HG02763 (cell line): ENCODE measurements around the gene HYCC1.

Source experiments
- ATAC-seq: cut with Tn5 transposase; IDR thresholded peaks from one replicate; pipeline ENCODE4 v1.9.1; 2021; ENCODE audit warnings: mild to moderate bottlenecking, moderate library complexity; ENCODE audit not compliant: unreplicated experiment

The HYCC1 gene

GRCh38 chr7:23017309-23017708 is 3.4 kb upstream of the HYCC1 start:
- ATAC-seq = no peak

GRCh38 chr7:23016345-23017253 is 2.7 kb upstream of the HYCC1 start:
- ATAC-seq = no peak

- ATAC-seq = no peak
Observed at GRCh38 chr7:23014681-23015080, 751 bp upstream of the HYCC1 start.

- peak; percentile 2 for ATAC-seq
Observed at GRCh38 chr7:23012908-23013714, 819 bp downstream of the HYCC1 start.

GRCh38 chr7:23012186-23012585 is 1.7 kb downstream of the HYCC1 start:
- no peak for ATAC-seq

- ATAC-seq = no peak
Observed at GRCh38 chr7:23011222-23011924, 2.6 kb downstream of the HYCC1 start.

GRCh38 chr7:23009303-23009702 is 4.6 kb downstream of the HYCC1 start:
- ATAC-seq = no peak

- no peak for ATAC-seq
Observed at GRCh38 chr7:23004247-23004520, 9.7 kb downstream of the HYCC1 start.

- ATAC-seq = no peak
Observed at GRCh38 chr7:23003505-23004246, 10.3 kb downstream of the HYCC1 start.

GRCh38 chr7:23002698-23003097 is 11.2 kb downstream of the HYCC1 start:
- ATAC-seq = no peak

- no peak for ATAC-seq
Observed at GRCh38 chr7:23001610-23002009, 12.3 kb downstream of the HYCC1 start.

GRCh38 chr7:23000597-23001360 is 13.2 kb downstream of the HYCC1 start:
- ATAC-seq = no peak

- no peak for ATAC-seq
Observed at GRCh38 chr7:22998519-22998896, 15.4 kb downstream of the HYCC1 start.

- no peak for ATAC-seq
Observed at GRCh38 chr7:22997871-22998518, 15.9 kb downstream of the HYCC1 start.

GRCh38 chr7:22996470-22996869 is 17.5 kb downstream of the HYCC1 start:
- no peak for ATAC-seq

GRCh38 chr7:22995011-22995410 is 18.9 kb downstream of the HYCC1 start:
- no peak for ATAC-seq

GRCh38 chr7:22992874-22993840 is 20.8 kb downstream of the HYCC1 start:
- peak; percentile 76 for ATAC-seq

GRCh38 chr7:22990588-22990949 is 23.4 kb downstream of the HYCC1 start:
- ATAC-seq = no peak
